ENCODE measurements around the gene PRSS50.

The PRSS50 gene

GRCh38 chr3:46685446-46685845 is 32.2 kb downstream of the PRSS50 start:
- no peaks in the 10 kb centered on the region for H3K9me3 ChIP-seq (replicated peaks; ENCODE audit: insufficient read depth, low read length)
- H4K20me1 ChIP-seq (ENCODE audit: insufficient read depth, low read length) = no peaks in the 10 kb centered on the region
- no peak for TF ChIP-seq EZH2 (optimal IDR thresholded peaks at IDR 0.05; ENCODE audit: low read depth, low read length)
- TF ChIP-seq CTCF (IDR thresholded peaks at IDR 0.05; ENCODE audit: low read length) = no peak
- no peak for TF ChIP-seq EZH2phosphoT487 (IDR thresholded peaks at IDR 0.05; ENCODE audit: low read length)
- no peaks in the 10 kb centered on the region for H3K4me1 ChIP-seq (ENCODE audit: low read length)
- H2AFZ ChIP-seq (ENCODE audit: low read length) = no peak overlapping the region
- no peak overlapping the region for H3K4me2 ChIP-seq (ENCODE audit: low read depth, low read length)
- H3K79me2 ChIP-seq (ENCODE audit: low read length) = no peaks in the 10 kb centered on the region
- no peak for DNase-seq
- no peak overlapping the region for H3K27ac ChIP-seq (ENCODE audit: low read length)
- no peaks in the 10 kb centered on the region for H3K36me3 ChIP-seq (replicated peaks; ENCODE audit: insufficient read depth, low read length)
- no peaks in the 10 kb centered on the region for H3F3A ChIP-seq (ENCODE audit: insufficient read depth, low read length)
- H3K27me3 ChIP-seq (replicated peaks; ENCODE audit: insufficient read depth, low read length) = no peaks in the 10 kb centered on the region
- no peak overlapping the region for H3K9ac ChIP-seq (ENCODE audit: low read length)
- H3K4me3 ChIP-seq (ENCODE audit: low read length) = no peak overlapping the region
- no peaks in the 10 kb centered on the region for H3K9me2 ChIP-seq (replicated peaks; ENCODE audit: insufficient read depth, low read length)

- Histone ChIP-seq H3K4me1 (ENCODE audit: low read length) (no peaks in the 10 kb centered on the region), H3K79me2 (ENCODE audit: low read length) (no peaks in the 10 kb centered on the region), H3K4me3 (ENCODE audit: low read length) (no peak overlapping the region), H2AFZ (ENCODE audit: low read length) (no peak overlapping the region), H3K27ac (ENCODE audit: low read length) (no peak overlapping the region), H3K27me3 (replicated peaks; ENCODE audit: insufficient read depth, low read length) (0 out of 2 replicates have a peak, but pooled peaks cover under 1% of the 10 kb centered on the region), H3K36me3 (replicated peaks; ENCODE audit: insufficient read depth, low read length) (no peaks in the 10 kb centered on the region), H4K20me1 (ENCODE audit: insufficient read depth, low read length) (no peaks in the 10 kb centered on the region), H3K9ac (ENCODE audit: low read length) (no peak overlapping the region), H3K9me2 (replicated peaks; ENCODE audit: insufficient read depth, low read length) (no peaks in the 10 kb centered on the region), H3K4me2 (ENCODE audit: low read depth, low read length) (no peak overlapping the region), H3F3A (ENCODE audit: insufficient read depth, low read length) (no peaks in the 10 kb centered on the region), H3K9me3 (replicated peaks; ENCODE audit: insufficient read depth, low read length) (no peaks in the 10 kb centered on the region)
- TF ChIP-seq EZH2phosphoT487 (IDR thresholded peaks at IDR 0.05; ENCODE audit: low read length) (no peak), EZH2 (optimal IDR thresholded peaks at IDR 0.05; ENCODE audit: low read depth, low read length) (no peak), CTCF (IDR thresholded peaks at IDR 0.05; ENCODE audit: low read length) (no peak)
- no peak for DNase-seq
Observed at GRCh38 chr3:46684891-46685290, 32.8 kb downstream of the PRSS50 start.

GRCh38 chr3:46682974-46683373 is 34.7 kb downstream of the PRSS50 start:
- TF ChIP-seq EZH2phosphoT487 (IDR thresholded peaks at IDR 0.05; ENCODE audit: low read length) = no peak
- no peak for TF ChIP-seq EZH2 (optimal IDR thresholded peaks at IDR 0.05; ENCODE audit: low read depth, low read length)
- TF ChIP-seq CTCF (IDR thresholded peaks at IDR 0.05; ENCODE audit: low read length) = no peak
- no peaks in the 10 kb centered on the region for H3K36me3 ChIP-seq (replicated peaks; ENCODE audit: insufficient read depth, low read length)
- no peaks in the 10 kb centered on the region for H3K4me1 ChIP-seq (ENCODE audit: low read length)
- H3K4me3 ChIP-seq (ENCODE audit: low read length) = no peak overlapping the region
- no peak overlapping the region for H3K27ac ChIP-seq (ENCODE audit: low read length)
- no peaks in the 10 kb centered on the region for H3K9me3 ChIP-seq (replicated peaks; ENCODE audit: insufficient read depth, low read length)
- H3K9ac ChIP-seq (ENCODE audit: low read length) = no peak overlapping the region
- 0 out of 2 replicates have a peak, but pooled peaks cover 5% of the 10 kb centered on the region for H3K27me3 ChIP-seq (replicated peaks; ENCODE audit: insufficient read depth, low read length)
- H2AFZ ChIP-seq (ENCODE audit: low read length) = no peak overlapping the region
- no peak overlapping the region for H3K4me2 ChIP-seq (ENCODE audit: low read depth, low read length)
- DNase-seq = no peak
- H3K79me2 ChIP-seq (ENCODE audit: low read length) = no peaks in the 10 kb centered on the region
- no peaks in the 10 kb centered on the region for H3K9me2 ChIP-seq (replicated peaks; ENCODE audit: insufficient read depth, low read length)
- no peaks in the 10 kb centered on the region for H4K20me1 ChIP-seq (ENCODE audit: insufficient read depth, low read length)
- H3F3A ChIP-seq (ENCODE audit: insufficient read depth, low read length) = no peaks in the 10 kb centered on the region
